Measurements from ENCODE around the gene CCDC116.
"Not testable (repeated sequence)": the region's sequence is repeated elsewhere in the genome, so short reads cannot be mapped to it uniquely, and the experiment has no call there.

The CCDC116 gene

DNA sequence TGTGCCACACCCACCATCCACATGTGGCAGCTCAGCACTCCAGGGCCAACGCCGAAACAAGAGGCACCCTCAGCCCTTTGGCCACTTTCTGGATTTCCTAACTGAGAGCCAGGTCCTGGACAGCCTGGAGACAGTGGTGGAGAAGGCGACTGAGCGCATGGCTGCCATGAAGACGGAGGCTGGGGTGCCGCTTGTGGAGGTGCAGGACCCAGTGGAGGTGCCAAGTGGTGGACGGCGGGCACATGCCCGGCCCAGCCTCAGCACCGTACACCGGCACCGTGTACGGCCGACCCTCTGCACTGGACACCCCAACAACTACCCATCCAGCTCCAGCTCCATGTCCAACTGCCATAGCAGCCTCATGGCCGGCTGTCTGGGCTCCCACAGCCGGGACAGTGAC, 1.5 kb downstream of the CCDC116 start:
- no peak for DNase-seq

DNA sequence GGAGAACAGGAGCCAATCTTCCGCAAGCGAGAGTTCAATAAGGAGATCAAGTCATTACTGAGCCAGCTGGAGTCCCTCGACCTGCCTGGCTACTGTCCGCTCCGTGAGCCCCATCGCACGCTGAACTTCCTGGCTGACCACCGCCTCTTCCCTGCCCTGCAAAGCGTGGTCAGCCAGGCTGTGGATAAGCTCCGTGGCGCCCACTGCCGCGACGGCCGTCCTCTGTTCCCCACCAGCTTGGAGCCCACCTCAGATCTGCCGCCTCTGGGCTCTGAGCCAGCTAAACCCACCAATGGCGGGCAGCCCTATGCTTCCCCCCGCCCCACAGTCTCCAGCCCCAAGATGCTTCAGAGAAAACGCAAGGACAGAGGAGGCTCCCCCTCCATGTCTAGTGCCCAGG, 2.3 kb downstream of the CCDC116 start:
- DNase-seq = no peak

DNA sequence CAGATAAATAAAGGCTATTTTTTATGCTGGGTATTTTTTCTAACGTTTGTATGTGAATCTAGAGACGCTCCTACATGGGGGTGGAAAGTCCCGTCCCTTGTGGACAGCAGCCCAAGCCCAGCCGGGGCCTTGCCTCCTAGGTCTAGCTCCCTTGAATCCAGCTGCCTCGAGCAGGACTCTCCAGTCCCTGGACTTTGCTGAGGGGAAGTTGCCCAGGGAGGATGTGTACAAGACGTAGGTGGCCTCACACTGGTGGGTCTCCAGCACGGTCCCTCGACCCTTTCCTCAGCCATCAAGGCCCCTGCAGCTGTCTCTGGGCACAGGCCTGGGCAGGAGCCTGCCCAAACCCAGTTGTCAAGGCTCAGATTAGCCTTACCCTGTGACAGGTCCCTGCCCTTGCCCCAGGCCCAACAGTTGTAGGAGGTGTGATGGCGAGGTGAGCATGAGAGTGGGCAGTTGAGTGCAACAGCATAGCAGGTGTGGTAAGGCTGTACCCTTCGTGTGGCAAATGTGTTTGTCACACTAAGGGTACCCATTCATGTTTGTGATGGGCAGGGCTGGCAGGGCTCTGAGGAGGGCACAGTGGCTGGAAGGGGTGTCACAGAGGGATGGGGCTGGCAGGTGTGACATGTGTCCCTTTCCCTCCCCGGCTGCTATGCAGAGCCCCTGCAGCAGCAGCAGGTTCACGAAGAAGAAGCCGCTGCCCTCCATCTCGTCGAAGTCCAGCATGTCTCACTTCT, 3.4 kb downstream of the CCDC116 start:
- no peak for DNase-seq

DNA sequence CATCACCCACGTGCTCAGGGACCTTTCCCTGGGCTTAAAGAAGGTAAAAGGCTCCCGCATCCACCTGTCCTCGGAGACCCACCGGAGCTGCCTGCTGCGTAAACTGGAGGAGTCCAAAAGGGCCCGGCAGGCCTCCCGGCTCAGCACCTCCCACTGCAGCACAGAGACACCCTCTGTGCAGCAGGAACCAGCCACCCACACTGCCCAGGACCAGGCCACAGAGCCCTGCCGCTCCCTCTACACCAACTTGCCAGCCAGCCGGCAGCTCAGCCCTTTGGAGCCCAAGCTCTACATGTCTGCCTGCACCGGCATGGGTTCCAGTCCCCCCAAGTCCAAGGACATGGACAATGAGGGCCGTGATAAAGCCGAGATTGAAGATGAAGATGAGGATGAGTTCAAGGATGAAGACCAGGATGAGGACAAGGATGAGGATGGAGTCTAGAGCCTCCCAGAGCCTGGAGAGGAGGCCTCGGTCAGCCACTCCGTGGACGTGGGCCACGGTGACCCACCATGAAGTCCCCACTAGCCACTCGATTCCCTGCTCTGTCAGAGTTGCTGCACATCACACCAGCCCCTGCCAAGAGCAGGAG, 4.2 kb downstream of the CCDC116 start:
- no peak for DNase-seq

- DNase-seq = not testable (repeated sequence)
Observed at GRCh38 chr22:21637450-21637849, 4.9 kb downstream of the CCDC116 start.

DNA sequence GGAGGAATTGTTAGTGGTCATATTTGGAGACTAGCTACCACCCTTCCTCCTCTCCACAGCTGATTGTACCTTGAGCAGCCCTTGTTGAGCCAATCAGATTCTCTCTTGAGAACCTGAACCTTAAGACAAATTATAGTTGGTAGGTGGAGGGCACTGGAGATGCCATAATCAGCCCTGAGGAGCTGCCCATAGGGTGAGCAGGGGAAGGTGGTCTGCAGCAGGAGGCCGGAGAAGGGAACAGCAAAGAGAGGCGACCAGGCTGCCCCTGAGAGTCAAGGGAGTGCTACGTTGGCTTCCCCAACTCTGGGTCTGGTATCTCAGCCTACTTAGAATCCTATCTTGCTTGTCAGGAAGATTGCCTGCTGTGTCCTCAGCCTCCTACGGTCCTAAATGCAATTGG, 6.8 kb downstream of the CCDC116 start:
- DNase-seq = no peak

DNA sequence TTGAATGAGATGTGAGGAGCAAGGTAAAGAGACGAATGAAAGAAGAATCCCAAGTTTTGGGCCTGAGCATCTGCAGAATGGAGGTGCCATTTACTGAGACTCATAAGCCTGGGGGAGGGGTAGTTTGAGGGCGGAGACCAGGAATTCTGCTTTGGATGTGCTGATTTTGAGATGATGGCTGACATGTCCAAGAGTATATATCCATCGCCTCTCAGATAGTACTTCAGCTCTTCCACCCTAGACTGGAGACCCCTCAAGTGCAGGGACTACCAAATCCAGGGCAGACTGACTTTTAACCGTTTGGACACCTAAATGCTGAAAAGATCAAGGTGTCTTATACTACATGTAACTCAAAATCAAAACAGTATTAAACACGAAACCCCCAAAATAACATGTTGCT, 8.2 kb downstream of the CCDC116 start:
- DNase-seq = no peak

DNA sequence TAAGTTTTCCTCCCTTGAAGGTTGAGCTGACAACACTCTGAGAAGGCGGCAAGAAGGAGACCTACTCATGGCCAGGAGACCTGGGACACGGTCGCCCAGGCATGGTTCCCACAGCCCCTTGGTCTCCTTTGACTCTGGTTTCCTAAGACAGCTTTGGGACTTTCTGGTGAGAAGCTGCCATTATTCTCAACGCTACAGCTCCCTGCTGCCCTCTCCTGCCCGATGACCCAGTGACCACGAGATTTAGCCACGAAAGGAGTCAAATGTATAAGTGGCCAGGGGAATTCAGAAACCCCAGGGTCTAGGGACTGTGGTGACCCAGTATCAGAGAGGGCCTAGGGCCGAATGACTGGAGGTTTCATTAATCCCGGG, 8.8 kb downstream of the CCDC116 start:
- DNase-seq = peak; percentile 20

- DNase-seq = peak; percentile 98
Observed at GRCh38 chr22:21641789-21642583, 9.4 kb downstream of the CCDC116 start, which contains the start of gene SDF2L1. Gene SDF2L1 (plus strand): TSS chr22:21642302. CDS start chr22:21642337, 35 bp downstream.

- DNase-seq = peak; percentile 30
Observed at GRCh38 chr22:21642584-21643448, 10.3 kb downstream of the CCDC116 start.

DNA sequence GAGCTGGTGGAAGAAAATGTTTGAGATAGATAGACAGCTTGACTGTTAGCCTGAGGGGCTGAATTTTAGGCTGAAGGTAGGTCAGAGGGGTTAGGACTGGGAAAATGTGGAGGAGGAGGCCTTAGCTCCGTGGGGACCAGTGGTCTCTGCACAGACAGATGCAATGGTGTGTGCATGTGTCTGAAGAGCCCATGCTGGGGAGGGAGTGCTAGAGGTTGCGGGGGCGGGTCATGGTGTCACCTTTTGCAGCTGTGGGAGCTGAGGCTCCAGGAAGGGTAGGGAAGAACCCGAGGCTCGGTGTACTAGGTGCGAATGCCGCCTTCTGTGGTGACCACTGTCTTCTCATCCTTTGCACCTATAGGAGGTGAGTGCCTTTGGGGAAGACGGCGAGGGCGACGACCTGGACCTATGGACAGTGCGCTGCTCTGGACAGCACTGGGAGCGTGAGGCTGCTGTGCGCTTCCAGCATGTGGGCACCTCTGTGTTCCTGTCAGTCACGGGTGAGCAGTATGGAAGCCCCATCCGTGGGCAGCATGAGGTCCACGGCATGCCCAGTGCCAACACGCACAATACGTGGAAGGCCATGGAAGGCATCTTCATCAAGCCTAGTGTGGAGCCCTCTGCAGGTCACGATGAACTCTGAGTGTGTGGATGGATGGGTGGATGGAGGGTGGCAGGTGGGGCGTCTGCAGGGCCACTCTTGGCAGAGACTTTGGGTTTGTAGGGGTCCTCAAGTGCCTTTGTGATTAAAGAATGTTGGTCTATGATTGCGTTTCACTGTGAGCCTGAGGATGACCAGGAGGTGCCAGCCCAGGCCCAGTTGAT, 11.2 kb downstream of the CCDC116 start:
- DNase-seq = no peak

DNA sequence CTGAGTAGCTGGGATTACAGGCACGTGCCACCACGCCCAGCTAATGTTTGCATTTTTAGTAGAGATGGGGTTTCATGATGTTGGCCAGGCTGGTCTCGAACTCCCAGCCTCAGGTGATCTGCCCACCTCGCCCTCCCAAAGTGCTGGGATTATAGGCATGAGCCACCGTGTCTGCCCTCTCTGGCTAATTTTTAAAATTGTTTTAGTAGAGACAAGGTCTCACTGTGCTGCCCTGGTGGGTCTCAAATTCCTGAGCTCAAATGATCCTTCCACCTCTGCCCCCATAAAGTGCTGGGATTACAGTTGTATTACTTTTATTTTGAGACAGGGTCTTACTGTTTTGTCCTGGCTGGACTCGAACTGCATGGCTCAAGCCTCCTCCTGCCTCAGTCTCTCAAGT, 13.0 kb downstream of the CCDC116 start:
- not testable (repeated sequence) for DNase-seq

- peak; percentile 53 for DNase-seq
Observed at GRCh38 chr22:21646608-21647590, 14.3 kb downstream of the CCDC116 start.

GRCh38 chr22:21650280-21650679, 17.7 kb downstream of the CCDC116 start:
- no peak for DNase-seq

- DNase-seq = no peak
Observed at GRCh38 chr22:21650823-21651520, 18.4 kb downstream of the CCDC116 start.

- no peak for DNase-seq
Observed at GRCh38 chr22:21651521-21652009, 19.0 kb downstream of the CCDC116 start.

DNA sequence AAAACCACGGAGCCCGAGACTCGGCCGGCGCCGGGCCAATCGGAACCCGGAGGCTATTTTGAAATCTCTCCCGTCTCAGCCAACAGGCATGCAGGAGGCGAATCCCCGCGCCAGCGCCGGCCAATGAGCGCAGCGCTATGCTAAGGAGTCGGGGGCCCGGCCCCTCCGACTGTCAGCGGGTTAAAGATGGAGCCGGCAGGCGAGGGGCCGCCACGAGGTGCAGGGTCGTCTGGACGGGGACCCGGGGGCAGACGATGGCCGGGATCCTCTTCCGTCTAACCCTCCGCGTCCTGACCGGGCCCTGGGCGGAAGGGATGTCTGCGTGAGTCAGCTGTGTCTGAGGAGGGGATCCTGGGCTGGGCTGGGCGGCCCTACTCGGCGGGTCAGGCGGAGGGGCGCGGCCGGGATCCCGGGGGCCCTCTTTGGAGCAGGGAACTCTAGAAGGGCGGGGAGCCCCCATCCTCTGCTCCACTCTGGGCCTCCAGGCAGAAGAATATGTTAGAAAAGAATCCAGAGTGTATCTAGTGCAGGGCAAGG, 19.5 kb downstream of the CCDC116 start:
- peak; percentile 76 for DNase-seq

- DNase-seq = no peak
Observed at GRCh38 chr22:21652547-21653545, 20.3 kb downstream of the CCDC116 start.
